Activated CD4-positive, alpha-beta T cell treated with anti-CD3 and anti-CD28 coated beads, Interleukin-2, amount 50 U/mL, for 4 hours (primary cell): ENCODE data around the gene IFITM10.

Source experiments
- DNase-seq, 2 experiments: peaks; one replicate each; pipeline ENCODE4 v3.0.0-alpha.2; 2020

IFITM10 gene

GRCh38 chr11:1706634-1707400 lies 43.6 kb downstream of the IFITM10 start:
- DNase-seq, result no peak

GRCh38 chr11:1705126-1706052 lies 45.0 kb downstream of the IFITM10 start:
- no peak for DNase-seq

DNA sequence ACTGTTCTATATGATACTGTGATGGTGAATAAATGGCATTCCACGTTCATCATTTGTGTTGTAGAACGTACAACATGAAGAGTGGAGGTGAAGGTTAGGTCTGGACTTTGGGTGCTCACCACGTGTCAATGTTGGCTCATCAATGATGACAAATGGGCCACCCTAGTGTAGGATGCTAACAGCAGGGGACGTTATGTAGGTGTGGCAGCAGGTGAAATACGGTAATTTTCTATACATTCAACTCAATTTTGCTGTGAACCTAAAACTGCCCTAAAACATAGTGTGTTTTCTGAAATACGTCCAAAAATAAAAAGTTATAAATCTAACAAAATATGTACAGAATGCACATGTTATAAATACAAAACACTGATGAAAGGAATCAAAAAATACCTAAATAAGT lies 47.2 kb downstream of the IFITM10 start:
- DNase-seq, result no peak

- DNase-seq, result no peak
Measured at GRCh38 chr11:1702506-1702905, 47.9 kb downstream of the IFITM10 start.

DNA sequence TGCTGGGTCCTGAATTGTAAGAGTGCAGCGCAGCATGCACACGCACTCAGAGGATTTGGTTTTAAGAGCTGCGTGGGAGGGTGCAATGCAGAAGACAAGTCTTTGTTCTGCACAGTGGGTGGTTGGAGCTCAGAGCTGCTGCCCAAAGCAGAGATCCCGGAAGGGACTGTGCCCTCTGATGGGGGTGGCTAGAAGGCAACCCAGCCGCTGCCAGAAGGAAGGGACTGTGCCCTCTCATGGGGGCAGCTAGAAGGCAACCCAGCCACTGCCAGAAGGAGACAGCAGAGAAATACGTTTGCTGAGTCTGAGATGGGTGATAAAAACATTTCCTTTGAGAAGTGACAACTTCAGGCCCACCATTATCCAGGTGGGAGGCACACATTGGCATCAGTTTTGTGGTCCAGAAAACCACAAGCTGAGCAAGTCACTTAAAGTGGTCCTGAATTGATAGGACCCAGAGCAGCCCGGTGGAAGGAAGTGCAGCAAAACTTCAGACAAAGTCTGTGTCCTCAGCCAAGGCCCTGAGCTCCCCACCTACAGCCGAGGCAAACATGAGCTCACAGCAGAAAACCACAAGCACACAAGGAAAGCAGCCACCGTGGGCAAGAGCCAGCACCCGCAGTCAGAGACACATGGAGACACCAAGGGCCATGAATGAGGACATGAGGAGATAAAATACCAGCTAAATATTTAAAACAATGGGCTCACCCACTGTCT lies 49.1 kb downstream of the IFITM10 start:
- DNase-seq, result no peak

DNA sequence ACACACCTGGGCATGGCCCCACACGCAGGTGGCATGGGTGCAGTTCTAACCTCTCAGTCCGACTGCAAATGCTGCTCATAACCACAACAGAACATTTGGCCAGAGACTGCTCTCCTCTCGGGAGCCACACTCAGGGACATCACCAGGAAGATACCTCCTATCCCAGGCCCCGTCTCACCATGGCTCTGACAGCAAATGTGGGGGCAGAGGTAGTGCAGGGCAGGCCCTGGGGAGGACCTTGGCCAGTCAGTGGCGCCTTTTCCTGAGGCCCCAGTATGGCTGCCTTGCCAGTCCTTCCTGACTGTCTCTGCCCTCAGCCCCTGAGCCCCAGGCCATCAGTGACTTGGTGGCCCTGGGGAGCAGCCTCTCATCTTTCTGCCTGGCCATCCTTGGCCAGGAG lies 50.6 kb downstream of the IFITM10 start:
- DNase-seq, result no peak

DNA sequence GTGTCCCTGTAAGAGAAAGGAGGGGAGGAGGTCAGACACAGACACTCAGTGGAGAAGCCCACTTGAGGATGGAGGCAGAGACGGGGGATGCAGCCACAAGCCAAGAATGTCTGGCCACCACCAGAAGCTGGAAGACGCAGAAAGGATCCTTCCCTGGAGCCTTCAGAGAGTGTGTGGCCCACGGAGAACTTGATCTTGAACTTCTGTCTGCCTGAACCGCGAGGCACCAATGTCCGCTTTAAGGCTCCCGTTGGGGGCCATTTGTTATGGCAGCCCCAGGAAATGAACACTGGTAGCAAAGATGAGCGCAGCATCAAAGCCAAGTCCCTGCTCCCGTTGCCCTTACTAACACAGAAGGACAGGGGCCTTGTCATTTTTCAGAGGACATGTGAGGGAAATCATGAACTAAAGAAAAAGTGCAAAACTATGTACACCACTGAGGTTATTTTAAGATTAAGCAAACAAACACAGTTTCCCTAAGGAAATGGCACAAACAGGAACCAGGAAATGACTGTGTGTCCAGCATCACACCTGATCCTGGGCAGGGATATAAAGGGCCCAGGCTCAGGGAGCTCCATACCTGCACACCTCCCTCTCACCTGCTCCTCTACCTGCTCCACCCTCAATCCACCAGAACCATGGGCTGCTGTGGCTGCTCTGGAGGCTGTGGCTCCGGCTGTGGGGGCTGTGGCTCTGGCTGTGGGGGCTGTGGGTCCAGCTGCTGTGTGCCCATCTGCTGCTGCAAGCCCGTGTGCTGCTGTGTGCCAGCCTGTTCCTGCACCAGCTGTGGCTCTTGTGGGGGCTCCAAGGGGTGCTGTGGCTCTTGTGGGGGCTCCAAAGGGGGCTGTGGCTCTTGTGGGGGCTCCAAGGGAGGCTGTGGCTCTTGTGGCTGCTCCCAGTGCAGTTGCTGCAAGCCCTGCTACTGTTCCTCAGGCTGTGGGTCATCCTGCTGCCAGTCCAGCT lies 53.5 kb downstream of the IFITM10 start, which contains the start of gene KRTAP5-6:
KRTAP5-6 (plus strand) TSS at position 588 of the 963 bp plus-strand sequence; CDS start at position 639, 51 bp downstream.
- no peak for DNase-seq

DNA sequence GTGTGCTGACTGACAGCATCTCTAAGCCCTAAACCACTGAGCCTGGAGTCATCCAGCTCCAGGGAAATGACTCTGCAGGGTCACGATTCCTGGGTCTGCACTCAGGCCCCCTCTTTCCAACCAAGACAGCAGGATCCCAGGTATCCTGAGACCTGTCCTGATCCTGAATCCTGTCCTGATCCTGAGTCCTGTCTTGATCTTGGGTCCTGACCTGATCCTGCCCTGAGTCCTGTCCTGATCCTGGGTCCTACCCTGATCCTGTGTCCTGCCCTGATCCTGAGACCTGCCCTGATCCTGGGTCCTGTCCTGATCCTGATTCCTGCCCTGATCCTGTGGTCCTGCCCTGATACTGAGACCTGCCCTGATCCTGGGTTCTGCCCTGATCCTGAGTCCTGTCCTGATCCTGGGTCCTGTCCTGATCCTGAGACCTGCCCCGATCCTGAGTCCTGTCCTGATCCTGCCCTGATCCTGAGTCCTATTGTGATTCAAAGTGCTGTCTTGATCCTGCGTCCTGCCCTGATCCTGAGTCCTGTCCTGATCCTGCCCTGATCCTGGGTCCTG lies 54.8 kb downstream of the IFITM10 start:
- no peak for DNase-seq

DNA sequence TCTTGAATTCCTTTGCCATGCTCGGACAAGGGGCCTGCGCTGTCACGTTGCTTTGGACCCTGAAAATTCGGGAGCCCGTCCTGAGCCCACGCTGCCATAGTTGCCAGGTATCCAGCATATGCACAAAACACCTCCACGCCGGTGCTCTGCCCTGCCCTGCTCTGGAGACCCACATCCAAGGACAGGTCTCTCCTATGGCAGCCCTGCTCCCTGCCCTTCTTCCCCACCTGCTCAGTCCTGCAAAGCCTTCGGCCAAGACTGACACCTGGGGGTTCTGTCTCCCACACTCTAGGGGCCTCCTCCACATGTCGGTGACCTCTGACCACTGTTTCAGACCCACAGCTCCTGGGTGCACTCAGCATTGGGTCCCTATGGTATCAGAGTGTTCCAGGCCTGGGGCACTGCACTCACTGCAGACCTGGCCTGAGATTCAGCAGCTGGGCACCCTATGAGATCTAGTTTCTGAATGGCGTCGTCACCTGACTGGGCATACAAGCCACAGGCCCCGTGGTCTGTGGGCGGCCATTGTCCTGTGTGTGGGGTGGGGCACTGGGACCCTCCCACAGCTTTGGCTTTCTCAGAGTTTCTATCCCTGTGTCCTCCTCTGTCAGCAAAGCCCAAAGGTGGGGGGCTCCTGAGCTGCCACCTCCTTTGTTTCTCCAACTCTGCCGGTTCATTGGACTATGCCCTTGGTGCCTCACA lies 55.4 kb downstream of the IFITM10 start:
- DNase-seq, result no peak

GRCh38 chr11:1694064-1694845 lies 56.1 kb downstream of the IFITM10 start:
- DNase-seq, result peak; percentile 75

GRCh38 chr11:1693327-1694063 lies 56.9 kb downstream of the IFITM10 start:
- DNase-seq, result peak; percentile 57 to 67

- DNase-seq, result no peak
Measured at GRCh38 chr11:1692708-1693326, 57.6 kb downstream of the IFITM10 start.

DNA sequence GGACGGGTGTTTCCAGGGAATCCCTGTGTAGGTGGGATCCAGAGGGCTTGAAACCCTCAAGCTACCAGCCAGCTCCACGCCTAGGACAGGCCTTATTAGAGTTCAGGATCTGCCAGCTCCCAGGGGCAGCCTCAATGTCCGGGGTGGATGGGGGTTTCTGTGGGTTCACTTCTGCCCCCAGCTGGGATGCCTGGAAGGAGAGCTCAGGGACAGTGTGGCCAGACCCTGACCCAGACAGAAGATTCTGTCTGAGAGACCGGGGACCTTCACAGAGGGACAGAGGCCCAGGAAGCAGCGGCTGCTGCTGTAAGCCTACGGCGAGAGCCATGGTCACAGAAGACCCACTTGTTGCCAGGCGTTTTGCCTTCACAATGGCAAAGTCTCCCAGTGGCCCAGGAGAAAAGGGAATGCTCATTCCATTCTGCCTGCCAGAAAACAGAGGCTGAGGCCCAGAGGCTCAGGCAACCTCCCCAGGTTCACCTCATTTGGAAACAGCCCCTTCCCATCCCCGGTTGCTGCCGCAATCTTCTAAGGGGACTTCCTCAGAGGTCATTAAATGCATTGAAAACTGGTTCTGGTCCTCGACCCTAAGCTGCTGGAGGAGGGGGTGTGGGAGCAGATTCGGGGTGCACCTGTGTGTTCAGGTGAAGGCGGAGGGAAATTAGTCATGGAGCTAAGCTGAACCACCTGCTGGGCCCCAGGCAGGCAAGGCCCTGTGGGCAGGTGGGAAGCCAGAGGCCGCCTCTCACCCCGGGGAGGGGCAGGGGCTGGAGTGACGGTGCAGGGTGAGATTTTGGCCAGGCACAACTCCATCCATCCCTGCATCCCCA lies 58.3 kb downstream of the IFITM10 start:
- no peak for DNase-seq

GRCh38 chr11:1691026-1691877 lies 59.1 kb downstream of the IFITM10 start:
- no peak for DNase-seq

GRCh38 chr11:1690167-1691025 lies 60.0 kb downstream of the IFITM10 start:
- no peak for DNase-seq
